ENCODE data around the gene TRPM4.

TRPM4 gene

DNA sequence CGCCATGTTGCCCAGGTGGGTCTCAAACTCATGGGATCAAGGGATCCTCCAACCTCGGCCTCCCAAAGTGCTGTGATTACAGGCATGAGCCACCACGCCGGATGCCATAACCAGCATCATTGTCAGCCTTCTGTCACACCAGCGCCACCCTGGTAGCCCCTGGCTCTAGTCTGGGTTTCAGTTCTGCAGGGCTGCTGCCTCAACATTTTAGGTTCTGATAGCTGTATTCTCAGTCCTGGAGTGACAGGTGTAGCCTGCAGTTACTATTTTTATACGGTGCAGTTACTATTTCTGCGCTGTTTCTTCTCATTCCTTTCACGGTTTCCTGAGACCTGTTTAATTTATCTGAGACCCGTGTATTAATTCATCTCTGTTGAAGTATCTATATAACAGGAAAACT, 57.1 kb downstream of the TRPM4 start:
- ChIA-PET POLR2A (interaction anchor here (1.5 kb wide), 1 partner anchor 221 kb away, joined by 3 read pairs; the partner anchor contains the start of gene RUVBL2), CTCF (interaction anchor here (0.6 to 10.4 kb wide), 5 partner anchors 10 to 141 kb away, joined by 3 to 113 read pairs (median 4); no protein-coding TSS in a partner anchor)
- Histone ChIP-seq H3K9me3 (ENCODE audit: control insufficient read depth, insufficient read depth, low read depth, low read length) (no peaks in the 10 kb centered on the region), H3K4me3 (ENCODE audit: low read depth, low read length) (no peak overlapping the region), H3K4me1 (ENCODE audit: control insufficient read depth, insufficient read depth, low read length) (0 out of 2 replicates have a peak, but pooled peaks cover 6% of the 10 kb centered on the region), H3K27ac (ENCODE audit: extremely low read depth, low read depth, low read length) (no peak overlapping the region), H3K36me3 (ENCODE audit: control insufficient read depth in 2 of 2, insufficient read depth in 1 of 2, low read length in 2 of 2) (peaks cover 0 to 6% of the 10 kb centered on the region in 2 experiments; a peak in 2 of 3 replicates)
- no peak for TF ChIP-seq SP2 (tag by site-specific recombination; IDR thresholded peaks at IDR 0.05)
- TF ChIP-seq, protein P1, sequence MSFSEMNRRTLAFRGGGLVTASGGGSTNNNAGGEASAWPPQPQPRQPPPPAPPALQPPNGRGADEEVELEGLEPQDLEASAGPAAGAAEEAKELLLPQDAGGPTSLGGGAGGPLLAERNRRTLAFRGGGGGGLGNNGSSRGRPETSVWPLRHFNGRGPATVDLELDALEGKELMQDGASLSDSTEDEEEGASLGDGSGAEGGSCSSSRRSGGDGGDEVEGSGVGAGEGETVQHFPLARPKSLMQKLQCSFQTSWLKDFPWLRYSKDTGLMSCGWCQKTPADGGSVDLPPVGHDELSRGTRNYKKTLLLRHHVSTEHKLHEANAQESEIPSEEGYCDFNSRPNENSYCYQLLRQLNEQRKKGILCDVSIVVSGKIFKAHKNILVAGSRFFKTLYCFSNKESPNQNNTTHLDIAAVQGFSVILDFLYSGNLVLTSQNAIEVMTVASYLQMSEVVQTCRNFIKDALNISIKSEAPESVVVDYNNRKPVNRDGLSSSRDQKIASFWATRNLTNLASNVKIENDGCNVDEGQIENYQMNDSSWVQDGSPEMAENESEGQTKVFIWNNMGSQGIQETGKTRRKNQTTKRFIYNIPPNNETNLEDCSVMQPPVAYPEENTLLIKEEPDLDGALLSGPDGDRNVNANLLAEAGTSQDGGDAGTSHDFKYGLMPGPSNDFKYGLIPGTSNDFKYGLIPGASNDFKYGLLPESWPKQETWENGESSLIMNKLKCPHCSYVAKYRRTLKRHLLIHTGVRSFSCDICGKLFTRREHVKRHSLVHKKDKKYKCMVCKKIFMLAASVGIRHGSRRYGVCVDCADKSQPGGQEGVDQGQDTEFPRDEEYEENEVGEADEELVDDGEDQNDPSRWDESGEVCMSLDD (tag by site-specific recombination; IDR thresholded peaks at IDR 0.05), result no peak
- no peak for TF ChIP-seq ZNF2 (tag by site-specific recombination; IDR thresholded peaks at IDR 0.05)
- no peak for TF ChIP-seq ZNF366 (tag by site-specific recombination; conservative IDR thresholded peaks at IDR 0.05)
- TF ChIP-seq, protein P2, sequence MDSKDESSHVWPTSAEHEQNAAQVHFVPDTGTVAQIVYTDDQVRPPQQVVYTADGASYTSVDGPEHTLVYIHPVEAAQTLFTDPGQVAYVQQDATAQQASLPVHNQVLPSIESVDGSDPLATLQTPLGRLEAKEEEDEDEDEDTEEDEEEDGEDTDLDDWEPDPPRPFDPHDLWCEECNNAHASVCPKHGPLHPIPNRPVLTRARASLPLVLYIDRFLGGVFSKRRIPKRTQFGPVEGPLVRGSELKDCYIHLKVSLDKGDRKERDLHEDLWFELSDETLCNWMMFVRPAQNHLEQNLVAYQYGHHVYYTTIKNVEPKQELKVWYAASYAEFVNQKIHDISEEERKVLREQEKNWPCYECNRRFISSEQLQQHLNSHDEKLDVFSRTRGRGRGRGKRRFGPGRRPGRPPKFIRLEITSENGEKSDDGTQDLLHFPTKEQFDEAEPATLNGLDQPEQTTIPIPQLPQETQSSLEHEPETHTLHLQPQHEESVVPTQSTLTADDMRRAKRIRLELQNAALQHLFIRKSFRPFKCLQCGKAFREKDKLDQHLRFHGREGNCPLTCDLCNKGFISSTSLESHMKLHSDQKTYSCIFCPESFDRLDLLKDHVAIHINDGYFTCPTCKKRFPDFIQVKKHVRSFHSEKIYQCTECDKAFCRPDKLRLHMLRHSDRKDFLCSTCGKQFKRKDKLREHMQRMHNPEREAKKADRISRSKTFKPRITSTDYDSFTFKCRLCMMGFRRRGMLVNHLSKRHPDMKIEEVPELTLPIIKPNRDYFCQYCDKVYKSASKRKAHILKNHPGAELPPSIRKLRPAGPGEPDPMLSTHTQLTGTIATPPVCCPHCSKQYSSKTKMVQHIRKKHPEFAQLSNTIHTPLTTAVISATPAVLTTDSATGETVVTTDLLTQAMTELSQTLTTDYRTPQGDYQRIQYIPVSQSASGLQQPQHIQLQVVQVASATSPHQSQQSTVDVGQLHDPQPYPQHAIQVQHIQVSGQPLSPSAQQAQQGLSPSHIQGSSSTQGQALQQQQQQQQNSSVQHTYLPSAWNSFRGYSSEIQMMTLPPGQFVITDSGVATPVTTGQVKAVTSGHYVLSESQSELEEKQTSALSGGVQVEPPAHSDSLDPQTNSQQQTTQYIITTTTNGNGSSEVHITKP (tag by site-specific recombination; IDR thresholded peaks at IDR 0.05), result no peak
- TF ChIP-seq PRDM1 (tag by site-specific recombination; IDR thresholded peaks at IDR 0.05), result no peak
- TF ChIP-seq, protein P3, sequence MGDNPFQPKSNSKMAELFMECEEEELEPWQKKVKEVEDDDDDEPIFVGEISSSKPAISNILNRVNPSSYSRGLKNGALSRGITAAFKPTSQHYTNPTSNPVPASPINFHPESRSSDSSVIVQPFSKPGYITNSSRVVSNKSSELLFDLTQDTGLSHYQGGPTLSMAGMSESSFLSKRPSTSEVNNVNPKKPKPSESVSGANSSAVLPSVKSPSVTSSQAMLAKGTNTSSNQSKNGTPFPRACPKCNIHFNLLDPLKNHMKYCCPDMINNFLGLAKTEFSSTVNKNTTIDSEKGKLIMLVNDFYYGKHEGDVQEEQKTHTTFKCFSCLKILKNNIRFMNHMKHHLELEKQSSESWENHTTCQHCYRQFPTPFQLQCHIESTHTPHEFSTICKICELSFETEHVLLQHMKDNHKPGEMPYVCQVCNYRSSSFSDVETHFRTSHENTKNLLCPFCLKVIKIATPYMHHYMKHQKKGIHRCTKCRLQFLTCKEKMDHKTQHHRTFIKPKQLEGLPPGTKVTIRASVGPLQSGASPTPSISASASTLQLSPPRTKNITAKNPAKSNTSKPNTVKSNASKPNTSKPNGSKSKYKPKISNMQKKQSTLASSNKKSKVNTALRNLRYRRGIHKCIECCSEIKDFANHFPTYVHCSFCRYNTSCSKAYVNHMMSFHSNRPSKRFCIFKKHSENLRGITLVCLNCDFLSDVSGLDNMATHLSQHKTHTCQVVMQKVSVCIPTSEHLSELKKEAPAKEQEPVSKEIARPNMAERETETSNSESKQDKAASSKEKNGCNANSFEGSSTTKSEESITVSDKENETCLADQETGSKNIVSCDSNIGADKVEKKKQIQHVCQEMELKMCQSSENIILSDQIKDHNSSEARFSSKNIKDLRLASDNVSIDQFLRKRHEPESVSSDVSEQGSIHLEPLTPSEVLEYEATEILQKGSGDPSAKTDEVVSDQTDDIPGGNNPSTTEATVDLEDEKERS (tag by site-specific recombination; IDR thresholded peaks at IDR 0.05), result no peak
- TF ChIP-seq ZNF37A (tag by site-specific recombination; IDR thresholded peaks at IDR 0.05), result no peak
- no peak for TF ChIP-seq ZFP37 (tag by site-specific recombination; IDR thresholded peaks at IDR 0.05)
- no peak for TF ChIP-seq ZNF514 (tag by site-specific recombination; IDR thresholded peaks at IDR 0.05)

DNA sequence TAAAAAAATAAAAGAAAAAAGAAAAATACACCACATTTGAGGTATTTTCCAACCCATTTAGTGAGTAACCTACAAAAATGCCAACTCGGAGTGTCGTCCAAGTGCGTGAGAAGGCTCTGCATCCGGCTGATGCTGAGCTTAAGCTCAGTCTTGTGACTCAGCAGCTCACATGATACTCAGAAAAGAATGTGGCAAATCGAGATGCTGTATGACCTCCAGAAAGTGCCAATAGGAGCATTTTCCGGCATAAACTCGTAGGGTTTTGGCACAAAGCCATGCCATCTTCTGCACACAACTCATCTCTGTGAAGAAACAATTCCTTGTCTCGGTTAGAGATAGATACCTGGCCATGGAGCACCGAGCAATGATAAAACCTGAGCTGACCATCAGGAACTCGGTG, 58.5 kb downstream of the TRPM4 start:
- peaks cover 0 to 5% of the 10 kb centered on the region in 2 experiments; a peak in 2 of 3 replicates for H3K36me3 ChIP-seq (ENCODE audit: control insufficient read depth in 2 of 2, insufficient read depth in 1 of 2, low read length in 2 of 2)
- H3K27ac ChIP-seq (ENCODE audit: extremely low read depth, low read depth, low read length), result no peak overlapping the region
- 0 out of 2 replicates have a peak, but pooled peaks cover 6% of the 10 kb centered on the region for H3K4me1 ChIP-seq (ENCODE audit: control insufficient read depth, insufficient read depth, low read length)
- POLR2A ChIA-PET, result interaction anchor here (1.5 kb wide), 1 partner anchor 223 kb away, joined by 3 read pairs; the partner anchor contains the start of gene RUVBL2
- CTCF ChIA-PET, result interaction anchor here (0.7 to 10.4 kb wide), 6 partner anchors 8 to 425 kb away, joined by 3 to 113 read pairs (median 3); no protein-coding TSS in a partner anchor
- H3K9me3 ChIP-seq (ENCODE audit: control insufficient read depth, insufficient read depth, low read depth, low read length), result no peaks in the 10 kb centered on the region
- H3K4me3 ChIP-seq (ENCODE audit: low read depth, low read length), result no peak overlapping the region
- TF ChIP-seq ZSCAN23 (tag by site-specific recombination; IDR thresholded peaks at IDR 0.05) (no peak), ZNF416 (tag by site-specific recombination; IDR thresholded peaks at IDR 0.05) (no peak), ZNF654 (tag by site-specific recombination; IDR thresholded peaks at IDR 0.05; ENCODE audit: low read depth) (no peak), GLIS1 (tag by site-specific recombination; IDR thresholded peaks at IDR 0.05) (no peak), KLF1 (tag by site-specific recombination; IDR thresholded peaks at IDR 0.05) (no peak), ZNF560 (tag by site-specific recombination; IDR thresholded peaks at IDR 0.05; ENCODE audit: borderline replicate concordance) (no peak), ZNF473 (tag by site-specific recombination; IDR thresholded peaks at IDR 0.05) (no peak), ZNF394 (tag by site-specific recombination; IDR thresholded peaks at IDR 0.05; ENCODE audit: borderline replicate concordance) (no peak), ZNF23 (tag by site-specific recombination; IDR thresholded peaks at IDR 0.05; ENCODE audit: borderline replicate concordance) (no peak), ZBTB17 (tag by site-specific recombination; IDR thresholded peaks at IDR 0.05) (no peak), MEIS1 (CRISPR knock-in tag; IDR thresholded peaks at IDR 0.05; ENCODE audit: borderline replicate concordance) (no peak)

Measured in HEK293 (cell line).